Endothelial cell of umbilical vein (primary cell): Measurements from ENCODE around the gene SPARC. TPM values are rescaled to one million over a fixed set of nuclear protein-coding genes. Genes with fewer than 3 reads are reported as not detected.

Experiments
- BruUV-seq: library from RNA; stranded (reverse); fragments of 400-500 nt; replicated peaks from 2 replicates; lab custom pipeline; 2021; lab: Mats Ljungman, UMichigan
- CTCF ChIA-PET: fragments of 300-600, 350-600 bp; sonication (Branson Sonifier 250); formaldehyde crosslinking; loops from one replicate; lab custom pipeline; 2021; ENCODE audit warnings: antibody characterized with exemption, inconsistent platforms; lab: Charles Lee
- POLR2A ChIA-PET: fragments of 300-600, 350-600 bp; sonication (Branson Sonifier 250); formaldehyde crosslinking; loops from one replicate; lab custom pipeline; 2021; ENCODE audit warnings: antibody characterized with exemption, inconsistent platforms; lab: Charles Lee
- DNase-seq: peaks from one replicate; pipeline ENCODE4 v3.0.0-alpha.2; 2011; ENCODE audit warnings: low read depth, low spot score
- FAIRE-seq: peaks from 2 replicates; lab custom pipeline; 2011; peaks lifted over from hg19 to GRCh38; lab: Jason Lieb, UNC
- H2AFZ ChIP-seq: 2 replicates; pipeline ENCODE4 v1.6.0; 2012; ENCODE audit warnings: low read depth, low read length, control low read depth, inconsistent platforms
- H3K27ac ChIP-seq: 2 replicates; pipeline ENCODE4 v1.5.1; 2011; ENCODE audit warnings: low read depth, mild to moderate bottlenecking, control low read depth, low read length, moderate library complexity; ENCODE audit not compliant: insufficient read depth
- H3K27me3 ChIP-seq, 2 experiments: 2 replicates each; pipeline versions ENCODE4 v1.6.0 to v1.6.1; 2011; ENCODE audit warnings: low read length in 2 of 2, mixed read lengths in 1 of 2; ENCODE audit not compliant: control insufficient read depth in 2 of 2, insufficient read depth in 2 of 2
- H3K36me3 ChIP-seq, 2 experiments: 2 replicates in 1 of 2; 3 replicates in 1 of 2; pipeline ENCODE4 v1.5.1; 2011; ENCODE audit warnings: low read length in 2 of 2, mild to moderate bottlenecking in 1 of 2, moderate library complexity in 1 of 2; ENCODE audit not compliant: control insufficient read depth in 2 of 2, insufficient read depth in 2 of 2; ENCODE audit errors: extremely low read depth in 1 of 2
- H3K4me1 ChIP-seq: 3 replicates; pipeline ENCODE4 v1.5.1; 2011; ENCODE audit warnings: mild to moderate bottlenecking, low read length; ENCODE audit not compliant: control insufficient read depth, insufficient read depth; ENCODE audit errors: extremely low read depth
- H3K4me2 ChIP-seq: 2 replicates; pipeline ENCODE4 v1.6.1; 2011; ENCODE audit warnings: low read length, control low read depth, mixed read lengths; ENCODE audit not compliant: insufficient read depth
- H3K4me3 ChIP-seq, 3 experiments: fragments of 200-600 bp in 1 of 3; sonication (generic), shearing (Covaris generic) in 1 of 3; replicated peaks in 1 of 3; 2 replicates each; pipeline ENCODE4 v1.5.1; 2011 to 2016; ENCODE audit warnings: control low read depth in 3 of 3, low read length in 3 of 3, mild to moderate bottlenecking in 2 of 3, inconsistent platforms in 1 of 3, low read depth in 1 of 3, moderate library complexity in 1 of 3; ENCODE audit not compliant: insufficient read depth in 1 of 3
- H3K79me2 ChIP-seq: 2 replicates; pipeline ENCODE4 v1.6.0; 2012; ENCODE audit warnings: low read length, inconsistent platforms; ENCODE audit not compliant: control insufficient read depth, insufficient read depth
- H3K9ac ChIP-seq: replicated peaks from 2 replicates; pipeline ENCODE3; 2011; ENCODE audit warnings: low read length, control low read depth; ENCODE audit not compliant: insufficient read depth; ENCODE audit errors: extremely low read depth
- H3K9me1 ChIP-seq: replicated peaks from 3 replicates; pipeline ENCODE4 v1.6.0; 2011; ENCODE audit warnings: mild to moderate bottlenecking, low read length; ENCODE audit not compliant: control insufficient read depth, insufficient read depth; ENCODE audit errors: extremely low read depth
- H3K9me3 ChIP-seq: replicated peaks from 2 replicates; pipeline ENCODE4 v1.5.1; 2012; ENCODE audit warnings: low read length, inconsistent platforms; ENCODE audit not compliant: control insufficient read depth, insufficient read depth
- H4K20me1 ChIP-seq: replicated peaks from 2 replicates; pipeline ENCODE3; 2011; ENCODE audit warnings: mild to moderate bottlenecking, low read length; ENCODE audit not compliant: control insufficient read depth, insufficient read depth; ENCODE audit errors: extremely low read depth
- EZH2 ChIP-seq: IDR thresholded peaks from 2 replicates; pipeline ENCODE4 v1.6.1; 2012; ENCODE audit warnings: borderline replicate concordance, low read depth, mild to moderate bottlenecking, moderate library complexity, low read length, inconsistent platforms; ENCODE audit not compliant: severe bottlenecking
- GATA2 ChIP-seq: IDR thresholded peaks from 2 replicates; pipeline ENCODE4 v1.7.0; 2011; ENCODE audit warnings: low read depth, mild to moderate bottlenecking, moderate library complexity, mixed read lengths, low read length; ENCODE audit not compliant: insufficient read length, insufficient read depth
- JUN ChIP-seq: IDR thresholded peaks from 2 replicates; pipeline ENCODE4 v1.6.1; 2011; ENCODE audit warnings: borderline replicate concordance, low read depth; ENCODE audit not compliant: insufficient read length, insufficient read depth
- MYC ChIP-seq: IDR thresholded peaks from one replicate; pipeline ENCODE4 v1.6.1; 2011; ENCODE audit warnings: mild to moderate bottlenecking, low read depth, low read length
- dilution Hi-C: fragments of 300-500 bp; cut with MboI; formaldehyde crosslinking; loops from one replicate; pipeline ENCODE4 v1.15.0; 2019; ENCODE audit warnings: low sequenced_read_pairs; ENCODE audit not compliant: extremely low pct_ligation_motif_present
- intact Hi-C: fragments of 100-400 bp; cut with micrococcal nuclease; formaldehyde crosslinking; loops from one replicate; pipeline ENCODE4 v1.10.0; 2022
- polyA plus RNA-seq, 4 experiments: library from polyadenylated mRNA; depleted of rRNA in 3 of 4; stranded (reverse) in 3 of 4; unstranded in 1 of 4; fragments of >200 nt; gene quantifications; 2 replicates each; pipeline versions ENCODE4 v1.2.1 to v1.2.3, GENCODE V29; 2011 to 2012; ENCODE audit warnings: missing spikeins in 1 of 4
- total RNA-seq: library from RNA; stranded (reverse); gene quantifications from 2 replicates; pipeline ENCODE4 v1.2.3, GENCODE V29; 2021
- TF ChIP-seq, protein P1 (sequence below): IDR thresholded peaks from 2 replicates; pipeline ENCODE4 v1.6.1; 2011; ENCODE audit not compliant: insufficient read depth, insufficient read length

SPARC gene
- total and polyA plus RNA-seq, 2 donors (not counting 3 experiments of a cell fraction or from before 2014, with no cell fraction given), result 2,962 to 3,114 TPM

DNA sequence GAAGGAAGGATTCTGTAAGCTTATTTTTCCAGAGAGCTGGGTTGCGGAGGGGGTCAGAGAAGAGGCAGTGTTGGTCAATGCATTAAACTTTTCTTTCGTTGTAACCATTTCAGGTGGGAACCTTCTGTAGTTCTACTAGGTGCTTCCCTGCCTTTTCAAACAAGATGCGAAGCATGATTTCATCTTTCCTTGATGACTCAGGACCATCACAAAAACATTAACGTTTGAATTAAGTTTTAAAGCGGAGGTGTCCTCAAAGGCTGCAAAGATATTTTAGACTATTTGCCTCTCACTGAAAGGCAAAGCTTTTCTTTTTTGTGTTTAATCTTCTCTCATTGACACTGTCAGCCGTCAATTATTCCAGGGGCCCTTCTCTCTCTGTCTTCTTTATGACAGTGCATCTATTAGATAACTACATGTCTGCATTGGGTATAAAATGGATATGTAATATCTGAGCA, 69.3 kb downstream of the SPARC start:
- ChIA-PET POLR2A (no interaction called here), CTCF (no interaction called here)
- FAIRE-seq (no peak), DNase-seq (no peak)
- H3K9me1 ChIP-seq, result no peaks in the 10 kb centered on the region
- intact Hi-C loops (no loop called here), dilution Hi-C loops (no loop called here)
- peaks cover 2 to 3% of the 10 kb centered on the region in 2 experiments for H3K27me3 ChIP-seq
- no peaks in the 10 kb centered on the region for H3K36me3 ChIP-seq
- no peak overlapping the region for H3K4me2 ChIP-seq
- no peaks in the 10 kb centered on the region for H3K9me3 ChIP-seq
- H3K79me2 ChIP-seq, result no peaks in the 10 kb centered on the region
- H2AFZ ChIP-seq, result no peak overlapping the region
- no TSS peak for BruUV-seq
- no peak for TF ChIP-seq EZH2
- no peak for TF ChIP-seq GATA2
- no peak for TF ChIP-seq MYC
- H3K9ac ChIP-seq, result no peak overlapping the region
- H3K4me1 ChIP-seq, result no peaks in the 10 kb centered on the region
- H3K27ac ChIP-seq, result no peak overlapping the region
- no peak overlapping the region for H3K4me3 ChIP-seq
- H4K20me1 ChIP-seq, result no peaks in the 10 kb centered on the region

- H3K4me3 ChIP-seq, result no peak overlapping the region
- no TSS peak for BruUV-seq
- no peak overlapping the region for H2AFZ ChIP-seq
- H3K36me3 ChIP-seq, result no peaks in the 10 kb centered on the region
- POLR2A ChIA-PET, result no interaction called here
- H3K9me3 ChIP-seq, result no peaks in the 10 kb centered on the region
- no peaks in the 10 kb centered on the region for H3K27me3 ChIP-seq
- intact Hi-C loops (no loop called here), dilution Hi-C loops (no loop called here)
- no peaks in the 10 kb centered on the region for H4K20me1 ChIP-seq
- no peak overlapping the region for H3K4me2 ChIP-seq
- FAIRE-seq, result no peak
- H3K79me2 ChIP-seq, result no peaks in the 10 kb centered on the region
- H3K4me1 ChIP-seq, result no peaks in the 10 kb centered on the region
- TF ChIP-seq, protein P1, sequence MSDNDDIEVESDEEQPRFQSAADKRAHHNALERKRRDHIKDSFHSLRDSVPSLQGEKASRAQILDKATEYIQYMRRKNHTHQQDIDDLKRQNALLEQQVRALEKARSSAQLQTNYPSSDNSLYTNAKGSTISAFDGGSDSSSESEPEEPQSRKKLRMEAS, result no peak
- TF ChIP-seq EZH2 (no peak), JUN (no peak)
- no peak overlapping the region for H3K27ac ChIP-seq
- CTCF ChIA-PET, result no interaction called here
- no peak for DNase-seq
- H3K9ac ChIP-seq, result no peak overlapping the region
- no peaks in the 10 kb centered on the region for H3K9me1 ChIP-seq
These were observed 71.3 kb downstream of the SPARC start for GRCh38 chr5:151615431-151615830.
